WTC11 (cell line): ENCODE measurements around the gene ANKRD26. TPM values are rescaled to one million over a fixed set of nuclear protein-coding genes. Genes with fewer than 3 reads are reported as not detected.
A peak's percentile ranks its signal among the peaks of the same experiment; 100 is the strongest.

Experiments used
- ATAC-seq: fragments of 200-7000 bp; cut with Tn5 transposase; 2 replicates; pipeline ENCODE4 v1.10.0; 2021; ENCODE audit warnings: mild to moderate bottlenecking, moderate library complexity
- CTCF ChIA-PET: fragments of 300-600 bp; sonication (Branson Sonifier 250); formaldehyde crosslinking; loops from one replicate; lab custom pipeline; 2021; ENCODE audit warnings: antibody characterized with exemption; lab: Charles Lee
- POLR2A ChIA-PET: fragments of 350-600 bp; sonication (Branson Sonifier 250); formaldehyde crosslinking; loops from one replicate; lab custom pipeline; 2021; ENCODE audit warnings: antibody characterized with exemption; lab: Charles Lee
- DNase-seq: peaks from one replicate; pipeline ENCODE4 v3.0.0; 2021; ENCODE audit warnings: low spot score
- H3K27ac Mint-ChIP-seq: 2 replicates; pipeline ENCODE4 v1.8.0; 2021; ENCODE audit warnings: mixed read lengths
- H3K27me3 Mint-ChIP-seq: 2 replicates; pipeline ENCODE4 v1.8.0; 2021; ENCODE audit warnings: low read depth, mild to moderate bottlenecking, moderate library complexity, mixed read lengths
- H3K36me3 Mint-ChIP-seq: 2 replicates; pipeline ENCODE4 v1.8.0; 2021; ENCODE audit warnings: mixed read lengths
- H3K4me1 Mint-ChIP-seq: 2 replicates; pipeline ENCODE4 v1.8.0; 2022; ENCODE audit warnings: mixed read lengths
- H3K4me3 Mint-ChIP-seq: 2 replicates; pipeline ENCODE4 v1.8.0; 2021; ENCODE audit warnings: mild to moderate bottlenecking, moderate library complexity, mixed read lengths
- H3K9me3 Mint-ChIP-seq: 2 replicates; pipeline ENCODE4 v1.8.0; 2021; ENCODE audit warnings: mixed read lengths
- CBFB ChIP-seq: sonication (generic); formaldehyde crosslinking; IDR thresholded peaks from 2 replicates; pipeline ENCODE4 v1.8.1; 2022; ENCODE audit warnings: mild to moderate bottlenecking, low read depth, missing genetic modification reagents
- ETV6 ChIP-seq: sonication (generic); formaldehyde crosslinking; IDR thresholded peaks from 2 replicates; pipeline ENCODE4 v1.8.1; 2022; ENCODE audit warnings: mild to moderate bottlenecking, missing genetic modification reagents
- GABPB1 ChIP-seq: sonication (generic); formaldehyde crosslinking; IDR thresholded peaks from 2 replicates; pipeline ENCODE4 v1.8.1; 2023; ENCODE audit warnings: mild to moderate bottlenecking, missing genetic modification reagents
- GTF2I ChIP-seq: fragments of 250-450 bp; sonication (Bioruptor Pico); conservative IDR thresholded peaks from 2 replicates; pipeline ENCODE4 v1.4.0; 2021; ENCODE audit warnings: mild to moderate bottlenecking
- JAZF1 ChIP-seq: fragments of 250-450 bp; sonication (Bioruptor Pico); IDR thresholded peaks from 2 replicates; pipeline ENCODE4 v1.9.0; 2021; ENCODE audit warnings: moderate library complexity, mild to moderate bottlenecking, inconsistent platforms
- NR1H2 ChIP-seq: sonication (generic); formaldehyde crosslinking; IDR thresholded peaks from 2 replicates; pipeline ENCODE4 v1.9.0; 2021; ENCODE audit warnings: mild to moderate bottlenecking, moderate library complexity, missing genetic modification reagents
- PRRX2 ChIP-seq: fragments of 250-450 bp; sonication (Bioruptor Pico); IDR thresholded peaks from 2 replicates; pipeline ENCODE4 v1.8.0; 2021; ENCODE audit warnings: mild to moderate bottlenecking
- SP1 ChIP-seq: sonication (generic); formaldehyde crosslinking; conservative IDR thresholded peaks from 2 replicates; pipeline ENCODE4 v1.8.1; 2022; ENCODE audit warnings: missing genetic modification reagents
- TP53 ChIP-seq: sonication (generic); formaldehyde crosslinking; IDR thresholded peaks from 2 replicates; pipeline ENCODE4 v1.8.1; 2023; ENCODE audit warnings: mild to moderate bottlenecking, missing genetic modification reagents
- total RNA-seq: library from RNA; stranded (reverse); gene quantifications from 3 replicates; pipeline ENCODE4 v1.2.3, GENCODE V29; 2021
- TF ChIP-seq, protein P1 (sequence below): sonication (generic); formaldehyde crosslinking; IDR thresholded peaks from 2 replicates; pipeline ENCODE4 v1.8.0; 2022; ENCODE audit warnings: mild to moderate bottlenecking, missing genetic modification reagents
- TF ChIP-seq, protein P2 (sequence below): sonication (generic); formaldehyde crosslinking; IDR thresholded peaks from 2 replicates; pipeline ENCODE4 v1.8.0; 2022; ENCODE audit warnings: mild to moderate bottlenecking, missing genetic modification reagents
- TF ChIP-seq, protein P3 (sequence below): sonication (generic); formaldehyde crosslinking; IDR thresholded peaks from 2 replicates; pipeline ENCODE4 v1.8.0; 2022; ENCODE audit warnings: missing genetic modification reagents
- TF ChIP-seq, protein P4 (sequence below): fragments of 250-450 bp; sonication (Bioruptor Pico); IDR thresholded peaks from 2 replicates; pipeline ENCODE4 v1.9.0; 2021; ENCODE audit warnings: mild to moderate bottlenecking, borderline replicate concordance
- TF ChIP-seq, protein P5 (sequence below): fragments of 200-600 bp; IDR thresholded peaks from 2 replicates; pipeline ENCODE4 v1.8.0; 2022; ENCODE audit warnings: antibody characterized with exemption

Gene ANKRD26
- total RNA-seq, 1 experiment from 2014 or later: 7.3 TPM

DNA sequence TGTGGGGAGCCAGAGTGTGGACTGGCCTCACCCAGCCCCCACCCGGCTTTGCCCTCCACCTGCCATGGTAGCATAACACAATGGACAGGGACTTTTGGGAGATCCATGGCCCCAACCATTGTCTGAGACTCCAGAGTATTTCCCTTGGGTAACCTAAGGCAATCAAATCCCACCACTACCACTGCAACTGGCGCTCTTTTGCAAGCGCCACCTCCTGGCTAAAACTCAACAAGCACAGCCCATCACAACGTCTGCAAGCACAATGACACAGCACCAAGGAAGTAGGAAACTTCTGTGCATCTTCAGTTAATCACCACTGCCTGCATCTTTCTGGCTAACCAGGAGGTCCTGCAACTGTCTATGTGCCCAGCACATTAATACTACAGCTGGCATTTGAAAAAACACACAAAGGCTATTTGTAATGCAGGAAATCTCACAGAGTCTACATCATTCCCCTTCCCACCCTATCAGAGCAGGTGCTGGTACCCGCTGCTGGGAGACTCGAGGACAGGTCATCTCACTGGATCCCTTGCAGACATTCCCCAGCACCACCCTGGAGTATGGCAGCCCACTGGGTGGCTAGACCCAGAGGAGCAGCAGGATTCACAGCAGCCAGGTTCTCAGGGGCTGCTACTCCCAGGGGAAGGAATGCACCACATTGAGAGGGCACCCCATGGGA lies 27.7 kb downstream of the ANKRD26 start:
- H3K27ac Mint-ChIP-seq: peak overlapping the region; percentile 60; the same call in 1 of the 2 replicates
- CTCF ChIA-PET: interaction anchor here (0.7 to 1.7 kb wide), 3 partner anchors 51 to 182 kb away, joined by 3 to 5 read pairs (median 4); no protein-coding TSS in a partner anchor

DNA sequence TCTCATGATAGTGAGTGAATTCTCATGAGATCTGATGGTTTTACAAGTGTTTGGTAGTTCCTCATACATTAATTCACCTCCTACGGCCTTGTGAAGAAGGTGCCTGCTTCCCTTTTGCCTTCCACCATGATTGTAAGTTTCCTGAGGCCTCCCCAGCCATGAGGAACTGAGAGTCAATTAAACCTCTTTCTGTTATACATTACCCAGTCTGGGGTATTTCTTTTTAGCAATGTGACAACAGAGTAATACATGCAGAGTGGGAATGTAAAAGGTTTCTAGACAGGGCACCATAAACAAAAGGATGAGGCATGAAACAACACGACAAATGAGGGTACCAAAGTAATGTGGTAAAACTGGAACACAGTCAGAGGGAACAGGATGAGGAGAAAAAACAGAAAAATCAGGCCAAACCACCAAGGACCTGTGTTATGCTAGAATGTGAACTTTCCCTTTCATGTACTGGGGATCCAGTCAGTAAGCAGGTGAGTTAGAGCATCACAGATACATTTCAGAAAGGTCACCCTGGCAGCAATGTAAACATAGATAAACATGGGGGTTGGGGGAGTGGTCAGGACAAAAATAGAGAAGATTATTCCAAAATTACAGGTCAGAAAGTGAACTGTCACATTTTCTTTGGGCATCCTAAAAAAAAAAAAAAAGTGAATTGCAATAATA lies 31.9 kb downstream of the ANKRD26 start:
- no peak for ATAC-seq
- TF ChIP-seq SP1 (CRISPR knock-in tag) (no peak), CBFB (no peak), PRRX2 (no peak), JAZF1 (CRISPR knock-in tag) (no peak), NR1H2 (CRISPR knock-in tag) (no peak), ETV6 (CRISPR knock-in tag) (no peak), TP53 (no peak)
- TF ChIP-seq, protein P1, sequence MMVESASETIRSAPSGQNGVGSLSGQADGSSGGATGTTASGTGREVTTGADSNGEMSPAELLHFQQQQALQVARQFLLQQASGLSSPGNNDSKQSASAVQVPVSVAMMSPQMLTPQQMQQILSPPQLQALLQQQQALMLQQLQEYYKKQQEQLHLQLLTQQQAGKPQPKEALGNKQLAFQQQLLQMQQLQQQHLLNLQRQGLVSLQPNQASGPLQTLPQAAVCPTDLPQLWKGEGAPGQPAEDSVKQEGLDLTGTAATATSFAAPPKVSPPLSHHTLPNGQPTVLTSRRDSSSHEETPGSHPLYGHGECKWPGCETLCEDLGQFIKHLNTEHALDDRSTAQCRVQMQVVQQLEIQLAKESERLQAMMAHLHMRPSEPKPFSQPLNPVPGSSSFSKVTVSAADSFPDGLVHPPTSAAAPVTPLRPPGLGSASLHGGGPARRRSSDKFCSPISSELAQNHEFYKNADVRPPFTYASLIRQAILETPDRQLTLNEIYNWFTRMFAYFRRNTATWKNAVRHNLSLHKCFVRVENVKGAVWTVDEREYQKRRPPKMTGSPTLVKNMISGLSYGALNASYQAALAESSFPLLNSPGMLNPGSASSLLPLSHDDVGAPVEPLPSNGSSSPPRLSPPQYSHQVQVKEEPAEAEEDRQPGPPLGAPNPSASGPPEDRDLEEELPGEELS: no peak
- TF ChIP-seq, protein P2, sequence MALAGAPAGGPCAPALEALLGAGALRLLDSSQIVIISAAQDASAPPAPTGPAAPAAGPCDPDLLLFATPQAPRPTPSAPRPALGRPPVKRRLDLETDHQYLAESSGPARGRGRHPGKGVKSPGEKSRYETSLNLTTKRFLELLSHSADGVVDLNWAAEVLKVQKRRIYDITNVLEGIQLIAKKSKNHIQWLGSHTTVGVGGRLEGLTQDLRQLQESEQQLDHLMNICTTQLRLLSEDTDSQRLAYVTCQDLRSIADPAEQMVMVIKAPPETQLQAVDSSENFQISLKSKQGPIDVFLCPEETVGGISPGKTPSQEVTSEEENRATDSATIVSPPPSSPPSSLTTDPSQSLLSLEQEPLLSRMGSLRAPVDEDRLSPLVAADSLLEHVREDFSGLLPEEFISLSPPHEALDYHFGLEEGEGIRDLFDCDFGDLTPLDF (CRISPR knock-in tag): no peak
- TF ChIP-seq, protein P3, sequence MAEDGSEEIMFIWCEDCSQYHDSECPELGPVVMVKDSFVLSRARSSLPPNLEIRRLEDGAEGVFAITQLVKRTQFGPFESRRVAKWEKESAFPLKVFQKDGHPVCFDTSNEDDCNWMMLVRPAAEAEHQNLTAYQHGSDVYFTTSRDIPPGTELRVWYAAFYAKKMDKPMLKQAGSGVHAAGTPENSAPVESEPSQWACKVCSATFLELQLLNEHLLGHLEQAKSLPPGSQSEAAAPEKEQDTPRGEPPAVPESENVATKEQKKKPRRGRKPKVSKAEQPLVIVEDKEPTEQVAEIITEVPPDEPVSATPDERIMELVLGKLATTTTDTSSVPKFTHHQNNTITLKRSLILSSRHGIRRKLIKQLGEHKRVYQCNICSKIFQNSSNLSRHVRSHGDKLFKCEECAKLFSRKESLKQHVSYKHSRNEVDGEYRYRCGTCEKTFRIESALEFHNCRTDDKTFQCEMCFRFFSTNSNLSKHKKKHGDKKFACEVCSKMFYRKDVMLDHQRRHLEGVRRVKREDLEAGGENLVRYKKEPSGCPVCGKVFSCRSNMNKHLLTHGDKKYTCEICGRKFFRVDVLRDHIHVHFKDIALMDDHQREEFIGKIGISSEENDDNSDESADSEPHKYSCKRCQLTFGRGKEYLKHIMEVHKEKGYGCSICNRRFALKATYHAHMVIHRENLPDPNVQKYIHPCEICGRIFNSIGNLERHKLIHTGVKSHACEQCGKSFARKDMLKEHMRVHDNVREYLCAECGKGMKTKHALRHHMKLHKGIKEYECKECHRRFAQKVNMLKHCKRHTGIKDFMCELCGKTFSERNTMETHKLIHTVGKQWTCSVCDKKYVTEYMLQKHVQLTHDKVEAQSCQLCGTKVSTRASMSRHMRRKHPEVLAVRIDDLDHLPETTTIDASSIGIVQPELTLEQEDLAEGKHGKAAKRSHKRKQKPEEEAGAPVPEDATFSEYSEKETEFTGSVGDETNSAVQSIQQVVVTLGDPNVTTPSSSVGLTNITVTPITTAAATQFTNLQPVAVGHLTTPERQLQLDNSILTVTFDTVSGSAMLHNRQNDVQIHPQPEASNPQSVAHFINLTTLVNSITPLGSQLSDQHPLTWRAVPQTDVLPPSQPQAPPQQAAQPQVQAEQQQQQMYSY: no peak

More for the DNA sequence above, 27.7 kb downstream of the ANKRD26 start:
- no peaks in the 10 kb centered on the region for H3K9me3 Mint-ChIP-seq
- peaks cover 4% of the 10 kb centered on the region; the same call in 1 of the 2 replicates for H3K4me1 Mint-ChIP-seq
- peak; percentile 94 for ATAC-seq
- no peak for TF ChIP-seq GABPB1 (CRISPR knock-in tag)
- TF ChIP-seq, protein P4, sequence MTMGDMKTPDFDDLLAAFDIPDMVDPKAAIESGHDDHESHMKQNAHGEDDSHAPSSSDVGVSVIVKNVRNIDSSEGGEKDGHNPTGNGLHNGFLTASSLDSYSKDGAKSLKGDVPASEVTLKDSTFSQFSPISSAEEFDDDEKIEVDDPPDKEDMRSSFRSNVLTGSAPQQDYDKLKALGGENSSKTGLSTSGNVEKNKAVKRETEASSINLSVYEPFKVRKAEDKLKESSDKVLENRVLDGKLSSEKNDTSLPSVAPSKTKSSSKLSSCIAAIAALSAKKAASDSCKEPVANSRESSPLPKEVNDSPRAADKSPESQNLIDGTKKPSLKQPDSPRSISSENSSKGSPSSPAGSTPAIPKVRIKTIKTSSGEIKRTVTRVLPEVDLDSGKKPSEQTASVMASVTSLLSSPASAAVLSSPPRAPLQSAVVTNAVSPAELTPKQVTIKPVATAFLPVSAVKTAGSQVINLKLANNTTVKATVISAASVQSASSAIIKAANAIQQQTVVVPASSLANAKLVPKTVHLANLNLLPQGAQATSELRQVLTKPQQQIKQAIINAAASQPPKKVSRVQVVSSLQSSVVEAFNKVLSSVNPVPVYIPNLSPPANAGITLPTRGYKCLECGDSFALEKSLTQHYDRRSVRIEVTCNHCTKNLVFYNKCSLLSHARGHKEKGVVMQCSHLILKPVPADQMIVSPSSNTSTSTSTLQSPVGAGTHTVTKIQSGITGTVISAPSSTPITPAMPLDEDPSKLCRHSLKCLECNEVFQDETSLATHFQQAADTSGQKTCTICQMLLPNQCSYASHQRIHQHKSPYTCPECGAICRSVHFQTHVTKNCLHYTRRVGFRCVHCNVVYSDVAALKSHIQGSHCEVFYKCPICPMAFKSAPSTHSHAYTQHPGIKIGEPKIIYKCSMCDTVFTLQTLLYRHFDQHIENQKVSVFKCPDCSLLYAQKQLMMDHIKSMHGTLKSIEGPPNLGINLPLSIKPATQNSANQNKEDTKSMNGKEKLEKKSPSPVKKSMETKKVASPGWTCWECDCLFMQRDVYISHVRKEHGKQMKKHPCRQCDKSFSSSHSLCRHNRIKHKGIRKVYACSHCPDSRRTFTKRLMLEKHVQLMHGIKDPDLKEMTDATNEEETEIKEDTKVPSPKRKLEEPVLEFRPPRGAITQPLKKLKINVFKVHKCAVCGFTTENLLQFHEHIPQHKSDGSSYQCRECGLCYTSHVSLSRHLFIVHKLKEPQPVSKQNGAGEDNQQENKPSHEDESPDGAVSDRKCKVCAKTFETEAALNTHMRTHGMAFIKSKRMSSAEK (CRISPR knock-in tag): no peak
- TF ChIP-seq GTF2I: no peak
- TF ChIP-seq, protein P5, sequence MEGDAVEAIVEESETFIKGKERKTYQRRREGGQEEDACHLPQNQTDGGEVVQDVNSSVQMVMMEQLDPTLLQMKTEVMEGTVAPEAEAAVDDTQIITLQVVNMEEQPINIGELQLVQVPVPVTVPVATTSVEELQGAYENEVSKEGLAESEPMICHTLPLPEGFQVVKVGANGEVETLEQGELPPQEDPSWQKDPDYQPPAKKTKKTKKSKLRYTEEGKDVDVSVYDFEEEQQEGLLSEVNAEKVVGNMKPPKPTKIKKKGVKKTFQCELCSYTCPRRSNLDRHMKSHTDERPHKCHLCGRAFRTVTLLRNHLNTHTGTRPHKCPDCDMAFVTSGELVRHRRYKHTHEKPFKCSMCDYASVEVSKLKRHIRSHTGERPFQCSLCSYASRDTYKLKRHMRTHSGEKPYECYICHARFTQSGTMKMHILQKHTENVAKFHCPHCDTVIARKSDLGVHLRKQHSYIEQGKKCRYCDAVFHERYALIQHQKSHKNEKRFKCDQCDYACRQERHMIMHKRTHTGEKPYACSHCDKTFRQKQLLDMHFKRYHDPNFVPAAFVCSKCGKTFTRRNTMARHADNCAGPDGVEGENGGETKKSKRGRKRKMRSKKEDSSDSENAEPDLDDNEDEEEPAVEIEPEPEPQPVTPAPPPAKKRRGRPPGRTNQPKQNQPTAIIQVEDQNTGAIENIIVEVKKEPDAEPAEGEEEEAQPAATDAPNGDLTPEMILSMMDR: peak; percentile 16; the same call in 1 of the 2 replicates
- peaks cover 35% of the 10 kb centered on the region for H3K36me3 Mint-ChIP-seq
- no peaks in the 10 kb centered on the region for H3K27me3 Mint-ChIP-seq
- DNase-seq: peak; percentile 63
- POLR2A ChIA-PET: no interaction called here
- no peak overlapping the region for H3K4me3 Mint-ChIP-seq

More for the DNA sequence above, 31.9 kb downstream of the ANKRD26 start:
- no peak overlapping the region for H3K4me3 Mint-ChIP-seq
- no peak overlapping the region for H3K27ac Mint-ChIP-seq
- CTCF ChIA-PET: interaction anchor here (0.6 kb wide), 1 partner anchor 1372 kb away, joined by 6 read pairs; no protein-coding TSS in a partner anchor
- peaks cover 20% of the 10 kb centered on the region for H3K36me3 Mint-ChIP-seq
- no peaks in the 10 kb centered on the region for H3K9me3 Mint-ChIP-seq
- POLR2A ChIA-PET: no interaction called here
- DNase-seq: no peak
- H3K27me3 Mint-ChIP-seq: no peaks in the 10 kb centered on the region
- H3K4me1 Mint-ChIP-seq: peaks cover 4% of the 10 kb centered on the region; the same call in 1 of the 2 replicates
